GM12878 (cell line): ENCODE data around the gene MAST3. TPM values are rescaled to one million over a fixed set of nuclear protein-coding genes. Genes with fewer than 3 reads are reported as not detected.

Experiments used
- ATAC-seq: fragments of 200-7000 bp; cut with Tn5 transposase; 3 replicates; pipeline ENCODE4 v1.9.1; 2020; ENCODE audit warnings: mild to moderate bottlenecking, moderate library complexity
- BruUV-seq: library from RNA; stranded (reverse); fragments of 400-500 nt; replicated peaks from 2 replicates; lab custom pipeline; 2021; lab: Mats Ljungman, UMichigan
- CTCF ChIA-PET: fragments of 300-600 bp; sonication (Branson Sonifier 250); formaldehyde crosslinking; extraction: SDS; loops from one replicate; lab custom pipeline; 2021; ENCODE audit warnings: inconsistent platforms; lab: Yijun Ruan, JAX
- POLR2A ChIA-PET: fragments of 350-600 bp; formaldehyde crosslinking; extraction: SDS; loops from one replicate; lab custom pipeline; 2021; ENCODE audit warnings: inconsistent platforms; lab: Charles Lee
- RAD21 ChIA-PET: fragments of 300-600 bp; sonication (Branson Sonifier 250); formaldehyde crosslinking; loops from one replicate; lab custom pipeline; 2023; ENCODE audit warnings: antibody characterized with exemption; ENCODE audit not compliant: unreplicated experiment; lab: Charles Lee
- SMC1A ChIA-PET: fragments of 300-600 bp; sonication (Branson Sonifier 250); formaldehyde crosslinking; loops from one replicate; lab custom pipeline; 2023; ENCODE audit not compliant: unreplicated experiment, uncharacterized antibody; lab: Charles Lee
- DNase-seq: peaks from one replicate; pipeline ENCODE4 v3.0.0-alpha.2; 2011; ENCODE audit warnings: low read depth, low spot score
- FAIRE-seq: peaks from 3 replicates; lab custom pipeline; 2011; peaks lifted over from hg19 to GRCh38; lab: Jason Lieb, UNC
- H2AFZ ChIP-seq: 2 replicates; pipeline ENCODE4 v1.6.0; 2011; ENCODE audit warnings: low read depth, low read length, control low read depth; ENCODE audit not compliant: control insufficient read depth
- H3K27ac ChIP-seq: 2 replicates; pipeline ENCODE4 v1.5.1; 2011; ENCODE audit warnings: control low read depth; ENCODE audit not compliant: control insufficient read depth, insufficient read depth
- H3K27me3 ChIP-seq, 2 experiments: replicated peaks in 1 of 2; 2 replicates each; pipeline versions ENCODE4 v1.6.0 to v1.6.1; 2011; ENCODE audit warnings: low read length in 1 of 2; ENCODE audit not compliant: control insufficient read depth in 2 of 2, insufficient read depth in 2 of 2
- H3K36me3 ChIP-seq, 2 experiments: 2 replicates each; pipeline ENCODE4 v1.5.1; 2011; ENCODE audit warnings: low read length in 1 of 2; ENCODE audit not compliant: control insufficient read depth in 2 of 2, insufficient read depth in 2 of 2
- H3K4me1 ChIP-seq: 2 replicates; pipeline ENCODE4 v1.6.1; 2011; ENCODE audit warnings: mild to moderate bottlenecking, low read length, moderate library complexity, mixed read lengths; ENCODE audit not compliant: control insufficient read depth, insufficient read depth
- H3K4me2 ChIP-seq: 2 replicates; pipeline ENCODE4 v1.6.0; 2011; ENCODE audit warnings: control low read depth; ENCODE audit not compliant: control insufficient read depth, insufficient read depth
- H3K4me3 ChIP-seq: fragments of 200-600 bp; sonication (generic); 2 replicates; pipeline ENCODE4 v1.5.1; 2016
- H3K79me2 ChIP-seq: 2 replicates; pipeline ENCODE4 v1.6.0; 2011; ENCODE audit warnings: low read length; ENCODE audit not compliant: control insufficient read depth, insufficient read depth
- H3K9ac ChIP-seq: 2 replicates; pipeline ENCODE4 v1.8.0; 2011; ENCODE audit warnings: low read length, control low read depth, mixed read lengths; ENCODE audit not compliant: control insufficient read depth, insufficient read depth
- H3K9me3 ChIP-seq: replicated peaks from 3 replicates; pipeline ENCODE4 v1.5.1; 2011; ENCODE audit warnings: mild to moderate bottlenecking, low read length; ENCODE audit not compliant: control insufficient read depth, insufficient read depth
- H4K20me1 ChIP-seq: 2 replicates; pipeline ENCODE4 v1.6.0; 2011; ENCODE audit not compliant: control insufficient read depth, insufficient read depth
- BCLAF1 ChIP-seq: fragments of 450-650 bp; IDR thresholded peaks from 2 replicates; pipeline ENCODE4 v1.6.1; 2017; ENCODE audit warnings: antibody characterized with exemption, mild to moderate bottlenecking, moderate library complexity
- CBFB ChIP-seq: IDR thresholded peaks from 2 replicates; pipeline ENCODE4 v1.6.1; 2016; ENCODE audit warnings: antibody characterized with exemption, low read depth
- HCFC1 ChIP-seq: fragments of 150-350 bp; IDR thresholded peaks from 2 replicates; pipeline ENCODE4 v1.6.1; 2014; ENCODE audit warnings: low read length
- JUNB ChIP-seq: IDR thresholded peaks from 2 replicates; pipeline ENCODE4 v1.6.1; 2016; ENCODE audit warnings: antibody characterized with exemption, mild to moderate bottlenecking
- NFXL1 ChIP-seq: fragments of 450-650 bp; IDR thresholded peaks from 2 replicates; pipeline ENCODE4 v1.6.1; 2017; ENCODE audit warnings: antibody characterized with exemption, mild to moderate bottlenecking, borderline replicate concordance
- PML ChIP-seq: IDR thresholded peaks from 2 replicates; pipeline ENCODE4 v1.6.1; 2012; ENCODE audit warnings: low read length, inconsistent platforms
- SMAD1 ChIP-seq: fragments of 450-650 bp; IDR thresholded peaks from 2 replicates; pipeline ENCODE4 v1.6.1; 2018; ENCODE audit warnings: mild to moderate bottlenecking, low read depth; ENCODE audit not compliant: partially characterized antibody
- WGBS: methylation state at CpG from one replicate; pipeline ENCODE4 v1.1.6; 2016; ENCODE audit warnings: low lambda C conversion rate; ENCODE audit not compliant: insufficient replicate concordance, insufficient coverage; ENCODE audit errors: missing lambda C conversion rate; 5-methylcytosine and 5-hydroxymethylcytosine counted together
- in situ Hi-C: fragments of 300-500 bp; cut with MboI; formaldehyde crosslinking; loops from 9 replicates; pipeline ENCODE4 v1.14.3; 2018; ENCODE audit warnings: mixed read lengths
- intact Hi-C: fragments of 100-400 bp; cut with micrococcal nuclease; formaldehyde crosslinking; loops from one replicate; pipeline ENCODE4 v1.14.2; 2022; ENCODE audit not compliant: unreplicated experiment
- polyA plus RNA-seq, 11 experiments: library from polyadenylated mRNA; depleted of rRNA in 4 of 11; unstranded in 6 of 11; stranded (reverse) in 5 of 11; fragments of >200 nt; fragmentation: Nextera tagmentation in 4 of 11; fragmentation: Illumina TruSeq in 1 of 11; extraction: Ambion mirVana in 4 of 11; extraction: Trizol in 1 of 11; gene quantifications; 1 replicate in 1 of 11; 2 replicates in 10 of 11; pipeline versions ENCODE4 v1.2.1 to v1.2.3, GENCODE V29; 2011 to 2016; ENCODE audit warnings: inconsistent platforms in 2 of 11, missing spikeins in 2 of 11, low read depth in 1 of 11
- total RNA-seq, 4 experiments: library from RNA; depleted of rRNA in 3 of 4; stranded (reverse); fragments of >200 nt in 3 of 4; fragmentation: Illumina TruSeq in 1 of 4; extraction: Trizol in 1 of 4; gene quantifications; 2 replicates each; pipeline versions ENCODE4 v1.2.1 to v1.2.3, GENCODE V29; 2013 to 2021
- TF ChIP-seq, protein P1 (sequence below): fragments of 450-650 bp; formaldehyde crosslinking; IDR thresholded peaks from 2 replicates; pipeline ENCODE4 v1.5.0; 2022; ENCODE audit warnings: mild to moderate bottlenecking, missing genetic modification characterization
- TF ChIP-seq, protein P2 (sequence below): fragments of 450-650 bp; IDR thresholded peaks from 2 replicates; pipeline ENCODE4 v1.6.1; 2017; ENCODE audit warnings: mild to moderate bottlenecking, moderate library complexity
- TF ChIP-seq, protein P3 (sequence below): fragments of 450-650 bp; IDR thresholded peaks from 2 replicates; pipeline ENCODE4 v1.6.1; 2016; ENCODE audit warnings: mild to moderate bottlenecking

The MAST3 gene
- total and polyA plus RNA-seq, 10 of the 15 experiments (the other 5 are each of a cell fraction or from before 2014, with no cell fraction given) = 3.0 to 22.2 (median 7.5) TPM

DNA sequence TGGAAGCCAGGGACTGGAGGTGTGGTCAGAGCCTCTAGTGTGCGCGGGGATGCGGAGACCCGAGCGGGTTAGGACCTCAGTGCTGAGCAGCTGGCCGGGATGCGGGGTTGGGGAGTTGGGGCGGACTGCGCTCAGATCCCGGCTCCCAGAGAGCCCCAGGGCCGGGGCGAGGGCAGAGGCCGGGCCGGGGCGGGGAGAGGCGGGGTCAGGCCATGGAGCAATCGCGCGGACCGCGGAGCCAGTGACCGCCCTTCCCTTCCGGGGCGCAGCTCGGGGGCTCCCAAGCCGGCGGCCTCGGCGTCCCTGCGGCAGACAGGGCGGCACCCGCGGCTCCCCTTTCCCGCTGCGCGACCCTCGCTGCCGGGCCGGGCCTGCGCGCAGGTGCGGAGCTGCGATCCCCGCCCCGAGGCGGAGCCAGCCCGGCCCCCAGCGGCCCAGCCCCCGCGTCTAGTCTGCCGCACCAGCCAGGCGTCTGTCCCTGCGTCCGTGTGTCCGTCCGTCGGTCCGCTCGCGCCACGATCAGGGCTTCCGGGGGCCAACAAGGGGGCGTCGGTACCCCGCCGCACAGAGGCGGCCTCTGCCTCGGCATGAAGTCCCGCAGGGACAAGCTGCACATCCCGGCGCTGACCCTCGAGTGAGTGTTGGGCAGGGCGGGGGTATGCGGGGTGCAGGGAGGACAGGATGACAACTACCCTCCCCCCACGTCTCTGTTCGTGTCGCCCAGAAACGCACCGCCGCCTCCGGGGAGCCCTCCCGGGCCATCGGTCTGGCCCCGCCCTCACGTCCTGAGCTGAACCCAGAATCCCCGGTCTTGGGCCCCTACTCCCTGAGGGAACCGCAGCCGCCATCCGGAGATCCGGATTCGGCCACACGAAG, 12.4 kb downstream of the MAST3 start:
- ATAC-seq (peak; percentile 84), FAIRE-seq (no peak), DNase-seq (no peak)
- Histone ChIP-seq H4K20me1 (no peaks in the 10 kb centered on the region), H3K79me2 (peaks cover 1% of the 10 kb centered on the region), H3K9ac (peak overlapping the region; percentile 58), H3K4me1 (peaks cover 40% of the 10 kb centered on the region), H2AFZ (peak overlapping the region; percentile 41), H3K4me3 (peak overlapping the region; percentile 83), H3K4me2 (peak overlapping the region; percentile 94), H3K9me3 (no peaks in the 10 kb centered on the region), H3K27ac (peak overlapping the region; percentile 48), H3K36me3 (peaks cover 3 to 15% of the 10 kb centered on the region in 2 experiments), H3K27me3 (no peaks in the 10 kb centered on the region)
- RAD21 ChIA-PET = interaction anchor here (0.6 to 3.2 kb wide), 7 partner anchors 11 to 327 kb away, joined by 3 to 14 read pairs (median 4); partner anchors contain the start of gene PIK3R2
- POLR2A ChIA-PET = interaction anchor here (0.5 to 4.3 kb wide), 7 partner anchors 8 to 94 kb away, joined by 3 to 16 read pairs (median 6); partner anchors contain the start of genes IL12RB1, PIK3R2 and RAB3A
- in situ Hi-C loops = no loop called here
- WGBS = 3% methylated on average over 57 of the region's 92 CpGs
- BruUV-seq = no TSS peak
- SMC1A ChIA-PET = interaction anchor here (1.1 to 3.1 kb wide), 7 partner anchors 12 to 82 kb away, joined by 3 to 12 read pairs (median 9); partner anchors contain the start of genes MAST3 and MPV17L2
- intact Hi-C loops = loop anchor here (2.0 kb wide), 1 partner anchor 103 kb away; no protein-coding TSS in a partner anchor
- CTCF ChIA-PET = interaction anchor here (0.6 to 6.3 kb wide), 12 partner anchors 8 to 145 kb away, joined by 3 to 48 read pairs (median 6); partner anchors contain the start of genes MAST3 and PIK3R2
- TF ChIP-seq HCFC1 = no peak
- TF ChIP-seq, protein P1, sequence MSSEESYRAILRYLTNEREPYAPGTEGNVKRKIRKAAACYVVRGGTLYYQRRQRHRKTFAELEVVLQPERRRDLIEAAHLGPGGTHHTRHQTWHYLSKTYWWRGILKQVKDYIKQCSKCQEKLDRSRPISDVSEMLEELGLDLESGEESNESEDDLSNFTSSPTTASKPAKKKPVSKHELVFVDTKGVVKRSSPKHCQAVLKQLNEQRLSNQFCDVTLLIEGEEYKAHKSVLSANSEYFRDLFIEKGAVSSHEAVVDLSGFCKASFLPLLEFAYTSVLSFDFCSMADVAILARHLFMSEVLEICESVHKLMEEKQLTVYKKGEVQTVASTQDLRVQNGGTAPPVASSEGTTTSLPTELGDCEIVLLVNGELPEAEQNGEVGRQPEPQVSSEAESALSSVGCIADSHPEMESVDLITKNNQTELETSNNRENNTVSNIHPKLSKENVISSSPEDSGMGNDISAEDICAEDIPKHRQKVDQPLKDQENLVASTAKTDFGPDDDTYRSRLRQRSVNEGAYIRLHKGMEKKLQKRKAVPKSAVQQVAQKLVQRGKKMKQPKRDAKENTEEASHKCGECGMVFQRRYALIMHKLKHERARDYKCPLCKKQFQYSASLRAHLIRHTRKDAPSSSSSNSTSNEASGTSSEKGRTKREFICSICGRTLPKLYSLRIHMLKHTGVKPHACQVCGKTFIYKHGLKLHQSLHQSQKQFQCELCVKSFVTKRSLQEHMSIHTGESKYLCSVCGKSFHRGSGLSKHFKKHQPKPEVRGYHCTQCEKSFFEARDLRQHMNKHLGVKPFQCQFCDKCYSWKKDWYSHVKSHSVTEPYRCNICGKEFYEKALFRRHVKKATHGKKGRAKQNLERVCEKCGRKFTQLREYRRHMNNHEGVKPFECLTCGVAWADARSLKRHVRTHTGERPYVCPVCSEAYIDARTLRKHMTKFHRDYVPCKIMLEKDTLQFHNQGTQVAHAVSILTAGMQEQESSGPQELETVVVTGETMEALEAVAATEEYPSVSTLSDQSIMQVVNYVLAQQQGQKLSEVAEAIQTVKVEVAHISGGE (CRISPR knock-in tag) = no peak
- TF ChIP-seq PML = no peak
- TF ChIP-seq BCLAF1 = no peak
- TF ChIP-seq JUNB = no peak
- TF ChIP-seq NFXL1 = no peak
- TF ChIP-seq, protein P2, sequence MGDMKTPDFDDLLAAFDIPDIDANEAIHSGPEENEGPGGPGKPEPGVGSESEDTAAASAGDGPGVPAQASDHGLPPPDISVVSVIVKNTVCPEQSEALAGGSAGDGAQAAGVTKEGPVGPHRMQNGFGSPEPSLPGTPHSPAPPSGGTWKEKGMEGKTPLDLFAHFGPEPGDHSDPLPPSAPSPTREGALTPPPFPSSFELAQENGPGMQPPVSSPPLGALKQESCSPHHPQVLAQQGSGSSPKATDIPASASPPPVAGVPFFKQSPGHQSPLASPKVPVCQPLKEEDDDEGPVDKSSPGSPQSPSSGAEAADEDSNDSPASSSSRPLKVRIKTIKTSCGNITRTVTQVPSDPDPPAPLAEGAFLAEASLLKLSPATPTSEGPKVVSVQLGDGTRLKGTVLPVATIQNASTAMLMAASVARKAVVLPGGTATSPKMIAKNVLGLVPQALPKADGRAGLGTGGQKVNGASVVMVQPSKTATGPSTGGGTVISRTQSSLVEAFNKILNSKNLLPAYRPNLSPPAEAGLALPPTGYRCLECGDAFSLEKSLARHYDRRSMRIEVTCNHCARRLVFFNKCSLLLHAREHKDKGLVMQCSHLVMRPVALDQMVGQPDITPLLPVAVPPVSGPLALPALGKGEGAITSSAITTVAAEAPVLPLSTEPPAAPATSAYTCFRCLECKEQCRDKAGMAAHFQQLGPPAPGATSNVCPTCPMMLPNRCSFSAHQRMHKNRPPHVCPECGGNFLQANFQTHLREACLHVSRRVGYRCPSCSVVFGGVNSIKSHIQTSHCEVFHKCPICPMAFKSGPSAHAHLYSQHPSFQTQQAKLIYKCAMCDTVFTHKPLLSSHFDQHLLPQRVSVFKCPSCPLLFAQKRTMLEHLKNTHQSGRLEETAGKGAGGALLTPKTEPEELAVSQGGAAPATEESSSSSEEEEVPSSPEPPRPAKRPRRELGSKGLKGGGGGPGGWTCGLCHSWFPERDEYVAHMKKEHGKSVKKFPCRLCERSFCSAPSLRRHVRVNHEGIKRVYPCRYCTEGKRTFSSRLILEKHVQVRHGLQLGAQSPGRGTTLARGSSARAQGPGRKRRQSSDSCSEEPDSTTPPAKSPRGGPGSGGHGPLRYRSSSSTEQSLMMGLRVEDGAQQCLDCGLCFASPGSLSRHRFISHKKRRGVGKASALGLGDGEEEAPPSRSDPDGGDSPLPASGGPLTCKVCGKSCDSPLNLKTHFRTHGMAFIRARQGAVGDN = no peak; the same call in 1 of the 2 replicates
- TF ChIP-seq CBFB = no peak
- no peak for TF ChIP-seq SMAD1
- TF ChIP-seq, protein P3, sequence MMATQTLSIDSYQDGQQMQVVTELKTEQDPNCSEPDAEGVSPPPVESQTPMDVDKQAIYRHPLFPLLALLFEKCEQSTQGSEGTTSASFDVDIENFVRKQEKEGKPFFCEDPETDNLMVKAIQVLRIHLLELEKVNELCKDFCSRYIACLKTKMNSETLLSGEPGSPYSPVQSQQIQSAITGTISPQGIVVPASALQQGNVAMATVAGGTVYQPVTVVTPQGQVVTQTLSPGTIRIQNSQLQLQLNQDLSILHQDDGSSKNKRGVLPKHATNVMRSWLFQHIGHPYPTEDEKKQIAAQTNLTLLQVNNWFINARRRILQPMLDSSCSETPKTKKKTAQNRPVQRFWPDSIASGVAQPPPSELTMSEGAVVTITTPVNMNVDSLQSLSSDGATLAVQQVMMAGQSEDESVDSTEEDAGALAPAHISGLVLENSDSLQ = no peak
